Adrenal gland (tissue), 12 donors: ENCODE results near the gene HIP1R. TPM values are rescaled to one million over a fixed set of nuclear protein-coding genes. Genes with fewer than 3 reads are reported as not detected.

Source experiments
- DNase-seq, 7 donors: peaks; one replicate each; pipeline ENCODE4 v3.0.0-alpha.2; 2019 to 2020
- H3K27ac ChIP-seq, 5 donors: fragments of 200-600 bp; sonication (generic) in 4 of 5; 1 replicate in 3 of 5; 2 replicates in 2 of 5; pipeline versions ENCODE4 v1.5.1 to v1.8.0; 2016 to 2020; ENCODE audit warnings: mild to moderate bottlenecking in 1 of 5
- H3K27me3 ChIP-seq: fragments of 200-600 bp; 2 replicates; pipeline ENCODE4 v1.8.0; 2021
- H3K36me3 ChIP-seq, 2 donors: fragments of 200-600 bp; replicated peaks in 1 of 2; 1 replicate in 1 of 2; 2 replicates in 1 of 2; pipeline versions ENCODE4 v1.5.1 to v1.8.0; 2018 to 2022
- H3K4me1 ChIP-seq, 2 donors: fragments of 200-600 bp; replicated peaks in 1 of 2; 1 replicate in 1 of 2; 2 replicates in 1 of 2; pipeline versions ENCODE4 v1.5.1 to v1.8.0; 2018 to 2021
- H3K4me3 ChIP-seq, 4 donors: fragments of 200-600 bp; sonication (generic) in 3 of 4; one replicate each; pipeline ENCODE4 v1.5.1; 2016 to 2018
- H3K9me3 ChIP-seq, 3 donors: fragments of 200-600 bp; sonication (generic) in 1 of 3; replicated peaks in 1 of 3; 1 replicate in 2 of 3; 2 replicates in 1 of 3; pipeline versions ENCODE4 v1.5.1 to v1.8.0; 2016 to 2021
- CTCF ChIP-seq, 6 experiments: fragments of 450-650 bp in 4 of 6; fragments of 200-600 bp in 2 of 6; sonication (generic) in 1 of 6; IDR thresholded peaks; 1 replicate in 5 of 6; 2 replicates in 1 of 6; pipeline versions ENCODE4 v1.5.1 to v1.8.0; 2016 to 2021; ENCODE audit warnings: antibody characterized with exemption in 6 of 6, mild to moderate bottlenecking in 2 of 6, moderate library complexity in 1 of 6
- POLR2A ChIP-seq, 2 donors: fragments of 450-650 bp; IDR thresholded peaks; one replicate each; pipeline ENCODE4 v1.6.1; 2017; ENCODE audit warnings: antibody characterized with exemption in 2 of 2, mild to moderate bottlenecking in 2 of 2, moderate library complexity in 1 of 2
- WGBS, 4 donors: extraction: QIAGEN DNeasy Blood & Tissue Kit in 2 of 4; methylation state at CpG; one replicate each; pipeline versions ENCODE4 v1.1.5 to v1.1.7; 2013 to 2017; 5-methylcytosine and 5-hydroxymethylcytosine counted together
- intact Hi-C, 2 donors: fragments of 100-400 bp; cut with DNase I; formaldehyde crosslinking; loops; one replicate each; pipeline versions ENCODE4 v1.14.1 to v1.15.0; 2022 to 2023
- polyA plus RNA-seq, 3 donors: library from polyadenylated mRNA; stranded (reverse); fragments of 200-250 nt in 2 of 3; fragments of 350-450 nt in 1 of 3; fragmentation: Illumina TruSeq in 1 of 3; extraction: RNeasy Lipid Tissue Mini Kit (QIAGEN cat#74804) in 1 of 3; gene quantifications; one replicate each; pipeline ENCODE4 v1.2.3, GENCODE V29; 2013 to 2014
- total RNA-seq, 9 donors: library from RNA; depleted of rRNA in 4 of 9; stranded (reverse); fragments of >200 nt in 4 of 9; fragments of 120-200 nt in 1 of 9; fragmentation: NEBNext Ultra II Directional in 1 of 9; extraction: Animal tissue kit (Norgen Biotek cat#: 25700) in 1 of 9; gene quantifications; one replicate each; pipeline versions ENCODE4 v1.1.0 to v1.2.4, GENCODE V29; 2013 to 2023
- donor health status: healthy with polysubstance abuse.
- donor health status: Bipolar disorder and iron deficiency.
- donor health status: DM: yes; HTN: yes; CAD: no.
- donor health status: DM: no; HTN: no; CAD: no.
- donor health status: DM: no; HTN: no; CAD: no.
- donor health status: DM: yes; HTN: yes; CAD: no.

The HIP1R gene
- total and polyA plus RNA-seq, 12 donors, result 21.6 to 107 (median 41.3) TPM

- no peaks in the 10 kb centered on the region for H3K27me3 ChIP-seq
- no peak overlapping the region for H3K4me3 ChIP-seq
- H3K4me1 ChIP-seq, result peaks cover 48 to 81% of the 10 kb centered on the region in 2 donors
- no peaks in the 10 kb centered on the region for H3K9me3 ChIP-seq
- no peak for DNase-seq
- no peak for TF ChIP-seq POLR2A (IDR thresholded peaks at IDR 0.05)
- no peak for TF ChIP-seq CTCF (IDR thresholded peaks at IDR 0.05)
- no peaks in the 10 kb centered on the region for H3K36me3 ChIP-seq
- 69 to 75% (median 73%) methylated on average over 11 of the region's 11 CpGs for WGBS, 4 donors
- H3K27ac ChIP-seq, result peak overlapping the region in 1 of 5 donors; percentile 23
- intact Hi-C loops, result no loop called here
These were observed 47.8 kb downstream of the HIP1R start for GRCh38 chr12:122882908-122883558.

- no peak overlapping the region for H3K4me3 ChIP-seq
- DNase-seq, result peak in 2 of 7 donors; percentile 18 to 50
- intact Hi-C loops, result no loop called here
- H3K27ac ChIP-seq, result peak overlapping the region in 3 of 5 donors; percentile 13 to 62 (median 23)
- peaks cover 47 to 82% of the 10 kb centered on the region in 2 donors for H3K4me1 ChIP-seq
- 67 to 73% (median 72%) methylated on average over 6 of the region's 6 CpGs for WGBS, 4 donors
- no peaks in the 10 kb centered on the region for H3K27me3 ChIP-seq
- H3K36me3 ChIP-seq, result no peaks in the 10 kb centered on the region
- no peaks in the 10 kb centered on the region for H3K9me3 ChIP-seq
- no peak for TF ChIP-seq CTCF (IDR thresholded peaks at IDR 0.05)
- no peak for TF ChIP-seq POLR2A (IDR thresholded peaks at IDR 0.05)
These were observed 49.0 kb downstream of the HIP1R start for GRCh38 chr12:122884091-122884826.

GRCh38 chr12:122884860-122885259, 49.6 kb downstream of the HIP1R start:
- 25 to 44% (median 32%) methylated on average over 4 of the region's 4 CpGs for WGBS, 4 donors
- Histone ChIP-seq H3K9me3 (no peaks in the 10 kb centered on the region), H3K27ac (peak overlapping the region in 1 of 5 donors; percentile 23), H3K4me1 (peaks cover 53 to 82% of the 10 kb centered on the region in 2 donors), H3K36me3 (no peaks in the 10 kb centered on the region), H3K27me3 (no peaks in the 10 kb centered on the region), H3K4me3 (no peak overlapping the region)
- TF ChIP-seq POLR2A (IDR thresholded peaks at IDR 0.05) (no peak), CTCF (IDR thresholded peaks at IDR 0.05) (no peak)
- intact Hi-C loops, result no loop called here
- no peak for DNase-seq

- TF ChIP-seq POLR2A (IDR thresholded peaks at IDR 0.05) (no peak), CTCF (IDR thresholded peaks at IDR 0.05) (no peak)
- Histone ChIP-seq H3K27me3 (no peaks in the 10 kb centered on the region), H3K9me3 (no peaks in the 10 kb centered on the region), H3K4me3 (no peak overlapping the region), H3K4me1 (peaks cover 62 to 84% of the 10 kb centered on the region in 2 donors), H3K27ac (peak overlapping the region in 2 of 5 donors; percentile 11 to 87), H3K36me3 (no peaks in the 10 kb centered on the region)
- WGBS, 4 donors, result 92 to 95% (median 93%) methylated on average over 8 of the region's 8 CpGs
- peak in 1 of 7 donors; percentile 24 for DNase-seq
- intact Hi-C loops, result no loop called here
These were observed 50.9 kb downstream of the HIP1R start for GRCh38 chr12:122886161-122886560.
